Measurements from ENCODE around the gene BAIAP2. TPM values are rescaled to one million over a fixed set of nuclear protein-coding genes. Genes with fewer than 3 reads are reported as not detected.

BAIAP2 gene
- total and polyA plus RNA-seq, 10 of the 15 experiments (the other 5 are each of a cell fraction or from before 2014, with no cell fraction given), result 0.15 to 1.2 (median 0.46) TPM; not detected in 2

DNA sequence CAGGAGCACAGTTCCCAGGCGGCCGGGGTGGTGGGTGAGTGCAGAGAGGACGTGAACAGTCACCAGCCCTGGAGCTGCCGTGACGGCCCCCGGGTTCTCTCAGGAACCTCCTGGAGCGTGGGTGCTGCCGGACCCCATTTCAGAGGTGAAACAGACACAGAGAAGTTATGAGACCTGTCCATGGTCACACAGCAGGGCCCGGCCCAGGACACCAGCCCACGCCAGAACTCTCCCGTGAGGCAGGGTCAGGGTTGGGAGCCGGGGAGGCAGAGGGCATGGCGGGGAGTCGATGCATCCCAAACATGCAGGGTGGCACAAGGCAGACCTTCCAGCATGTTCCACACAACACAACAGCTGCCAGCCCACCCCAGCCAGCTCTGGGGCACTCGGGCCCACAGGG, 126.6 kb downstream of the BAIAP2 start:
- ChIA-PET SMC1A (ENCODE audit: uncharacterized antibody, unreplicated experiment) (no interaction called here), RAD21 (ENCODE audit: unreplicated experiment) (no interaction called here), CTCF (no interaction called here), POLR2A (no interaction called here)
- Histone ChIP-seq H3K9me3 (replicated peaks; ENCODE audit: control insufficient read depth, insufficient read depth, low read length) (no peaks in the 10 kb centered on the region), H3K4me2 (ENCODE audit: control insufficient read depth, insufficient read depth) (no peak overlapping the region), H4K20me1 (ENCODE audit: control insufficient read depth, insufficient read depth) (no peaks in the 10 kb centered on the region), H3K79me2 (ENCODE audit: control insufficient read depth, insufficient read depth, low read length) (no peaks in the 10 kb centered on the region), H3K4me1 (ENCODE audit: control insufficient read depth, insufficient read depth, low read length) (no peaks in the 10 kb centered on the region), H3K27ac (ENCODE audit: control insufficient read depth, insufficient read depth) (no peak overlapping the region), H3K27me3 (replicated peaks in 1 of 2; ENCODE audit: control insufficient read depth in 2 of 2, insufficient read depth in 2 of 2, low read length in 1 of 2) (no peaks in the 10 kb centered on the region; a peak in 2 of 4 replicates), H3K36me3 (ENCODE audit: control insufficient read depth in 2 of 2, insufficient read depth in 2 of 2, low read length in 1 of 2) (no peaks in the 10 kb centered on the region), H3K4me3 (no peak overlapping the region), H2AFZ (ENCODE audit: control insufficient read depth, low read depth, low read length) (no peak overlapping the region), H3K9ac (ENCODE audit: control insufficient read depth, insufficient read depth, low read length) (no peak overlapping the region)
- DNase-seq (ENCODE audit: low read depth, low spot score), result no peak
- FAIRE-seq, result no peak
- in situ Hi-C loops (cut with MboI) (no loop called here), intact Hi-C loops (cut with micrococcal nuclease; ENCODE audit: unreplicated experiment) (no loop called here)
- BruUV-seq (replicated peaks), result no TSS peak
- 40% methylated on average over 15 of the region's 15 CpGs for WGBS (ENCODE audit: insufficient coverage, insufficient replicate concordance, low lambda C conversion rate, missing lambda C conversion rate)
- no peak for ATAC-seq
- TF ChIP-seq, protein P1, sequence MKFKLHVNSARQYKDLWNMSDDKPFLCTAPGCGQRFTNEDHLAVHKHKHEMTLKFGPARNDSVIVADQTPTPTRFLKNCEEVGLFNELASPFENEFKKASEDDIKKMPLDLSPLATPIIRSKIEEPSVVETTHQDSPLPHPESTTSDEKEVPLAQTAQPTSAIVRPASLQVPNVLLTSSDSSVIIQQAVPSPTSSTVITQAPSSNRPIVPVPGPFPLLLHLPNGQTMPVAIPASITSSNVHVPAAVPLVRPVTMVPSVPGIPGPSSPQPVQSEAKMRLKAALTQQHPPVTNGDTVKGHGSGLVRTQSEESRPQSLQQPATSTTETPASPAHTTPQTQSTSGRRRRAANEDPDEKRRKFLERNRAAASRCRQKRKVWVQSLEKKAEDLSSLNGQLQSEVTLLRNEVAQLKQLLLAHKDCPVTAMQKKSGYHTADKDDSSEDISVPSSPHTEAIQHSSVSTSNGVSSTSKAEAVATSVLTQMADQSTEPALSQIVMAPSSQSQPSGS (IDR thresholded peaks at IDR 0.05; ENCODE audit: low read length), result no peak
- TF ChIP-seq, protein P2, sequence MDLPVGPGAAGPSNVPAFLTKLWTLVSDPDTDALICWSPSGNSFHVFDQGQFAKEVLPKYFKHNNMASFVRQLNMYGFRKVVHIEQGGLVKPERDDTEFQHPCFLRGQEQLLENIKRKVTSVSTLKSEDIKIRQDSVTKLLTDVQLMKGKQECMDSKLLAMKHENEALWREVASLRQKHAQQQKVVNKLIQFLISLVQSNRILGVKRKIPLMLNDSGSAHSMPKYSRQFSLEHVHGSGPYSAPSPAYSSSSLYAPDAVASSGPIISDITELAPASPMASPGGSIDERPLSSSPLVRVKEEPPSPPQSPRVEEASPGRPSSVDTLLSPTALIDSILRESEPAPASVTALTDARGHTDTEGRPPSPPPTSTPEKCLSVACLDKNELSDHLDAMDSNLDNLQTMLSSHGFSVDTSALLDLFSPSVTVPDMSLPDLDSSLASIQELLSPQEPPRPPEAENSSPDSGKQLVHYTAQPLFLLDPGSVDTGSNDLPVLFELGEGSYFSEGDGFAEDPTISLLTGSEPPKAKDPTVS (IDR thresholded peaks at IDR 0.05; ENCODE audit: low read depth, low read length), result no peak
- TF ChIP-seq, protein P3, sequence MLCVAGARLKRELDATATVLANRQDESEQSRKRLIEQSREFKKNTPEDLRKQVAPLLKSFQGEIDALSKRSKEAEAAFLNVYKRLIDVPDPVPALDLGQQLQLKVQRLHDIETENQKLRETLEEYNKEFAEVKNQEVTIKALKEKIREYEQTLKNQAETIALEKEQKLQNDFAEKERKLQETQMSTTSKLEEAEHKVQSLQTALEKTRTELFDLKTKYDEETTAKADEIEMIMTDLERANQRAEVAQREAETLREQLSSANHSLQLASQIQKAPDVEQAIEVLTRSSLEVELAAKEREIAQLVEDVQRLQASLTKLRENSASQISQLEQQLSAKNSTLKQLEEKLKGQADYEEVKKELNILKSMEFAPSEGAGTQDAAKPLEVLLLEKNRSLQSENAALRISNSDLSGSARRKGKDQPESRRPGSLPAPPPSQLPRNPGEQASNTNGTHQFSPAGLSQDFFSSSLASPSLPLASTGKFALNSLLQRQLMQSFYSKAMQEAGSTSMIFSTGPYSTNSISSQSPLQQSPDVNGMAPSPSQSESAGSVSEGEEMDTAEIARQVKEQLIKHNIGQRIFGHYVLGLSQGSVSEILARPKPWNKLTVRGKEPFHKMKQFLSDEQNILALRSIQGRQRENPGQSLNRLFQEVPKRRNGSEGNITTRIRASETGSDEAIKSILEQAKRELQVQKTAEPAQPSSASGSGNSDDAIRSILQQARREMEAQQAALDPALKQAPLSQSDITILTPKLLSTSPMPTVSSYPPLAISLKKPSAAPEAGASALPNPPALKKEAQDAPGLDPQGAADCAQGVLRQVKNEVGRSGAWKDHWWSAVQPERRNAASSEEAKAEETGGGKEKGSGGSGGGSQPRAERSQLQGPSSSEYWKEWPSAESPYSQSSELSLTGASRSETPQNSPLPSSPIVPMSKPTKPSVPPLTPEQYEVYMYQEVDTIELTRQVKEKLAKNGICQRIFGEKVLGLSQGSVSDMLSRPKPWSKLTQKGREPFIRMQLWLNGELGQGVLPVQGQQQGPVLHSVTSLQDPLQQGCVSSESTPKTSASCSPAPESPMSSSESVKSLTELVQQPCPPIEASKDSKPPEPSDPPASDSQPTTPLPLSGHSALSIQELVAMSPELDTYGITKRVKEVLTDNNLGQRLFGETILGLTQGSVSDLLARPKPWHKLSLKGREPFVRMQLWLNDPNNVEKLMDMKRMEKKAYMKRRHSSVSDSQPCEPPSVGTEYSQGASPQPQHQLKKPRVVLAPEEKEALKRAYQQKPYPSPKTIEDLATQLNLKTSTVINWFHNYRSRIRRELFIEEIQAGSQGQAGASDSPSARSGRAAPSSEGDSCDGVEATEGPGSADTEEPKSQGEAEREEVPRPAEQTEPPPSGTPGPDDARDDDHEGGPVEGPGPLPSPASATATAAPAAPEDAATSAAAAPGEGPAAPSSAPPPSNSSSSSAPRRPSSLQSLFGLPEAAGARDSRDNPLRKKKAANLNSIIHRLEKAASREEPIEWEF (IDR thresholded peaks at IDR 0.05; ENCODE audit: insufficient replicate concordance, low read depth, low read length), result no peak
- TF ChIP-seq HCFC1 (IDR thresholded peaks at IDR 0.05; ENCODE audit: low read length) (no peak), LARP7 (IDR thresholded peaks at IDR 0.05) (no peak), HDGF (IDR thresholded peaks at IDR 0.05) (no peak), RAD21 (IDR thresholded peaks at IDR 0.05; ENCODE audit: insufficient read depth, low read depth, low read length) (no peak), RFX5 (IDR thresholded peaks at IDR 0.05; ENCODE audit: low read depth, low read length) (no peak), NR2F1 (conservative IDR thresholded peaks at IDR 0.05) (no peak), SMC3 (IDR thresholded peaks at IDR 0.05; ENCODE audit: borderline replicate concordance, low read length) (no peak), CREM (IDR thresholded peaks at IDR 0.05; ENCODE audit: low read depth) (no peak), ZSCAN29 (IDR thresholded peaks at IDR 0.05) (no peak), RBBP5 (conservative IDR thresholded peaks at IDR 0.05) (no peak), POLR2AphosphoS2 (IDR thresholded peaks at IDR 0.05; ENCODE audit: low read depth, low read length) (no peak)
- TF ChIP-seq, protein P4, sequence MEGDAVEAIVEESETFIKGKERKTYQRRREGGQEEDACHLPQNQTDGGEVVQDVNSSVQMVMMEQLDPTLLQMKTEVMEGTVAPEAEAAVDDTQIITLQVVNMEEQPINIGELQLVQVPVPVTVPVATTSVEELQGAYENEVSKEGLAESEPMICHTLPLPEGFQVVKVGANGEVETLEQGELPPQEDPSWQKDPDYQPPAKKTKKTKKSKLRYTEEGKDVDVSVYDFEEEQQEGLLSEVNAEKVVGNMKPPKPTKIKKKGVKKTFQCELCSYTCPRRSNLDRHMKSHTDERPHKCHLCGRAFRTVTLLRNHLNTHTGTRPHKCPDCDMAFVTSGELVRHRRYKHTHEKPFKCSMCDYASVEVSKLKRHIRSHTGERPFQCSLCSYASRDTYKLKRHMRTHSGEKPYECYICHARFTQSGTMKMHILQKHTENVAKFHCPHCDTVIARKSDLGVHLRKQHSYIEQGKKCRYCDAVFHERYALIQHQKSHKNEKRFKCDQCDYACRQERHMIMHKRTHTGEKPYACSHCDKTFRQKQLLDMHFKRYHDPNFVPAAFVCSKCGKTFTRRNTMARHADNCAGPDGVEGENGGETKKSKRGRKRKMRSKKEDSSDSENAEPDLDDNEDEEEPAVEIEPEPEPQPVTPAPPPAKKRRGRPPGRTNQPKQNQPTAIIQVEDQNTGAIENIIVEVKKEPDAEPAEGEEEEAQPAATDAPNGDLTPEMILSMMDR (IDR thresholded peaks at IDR 0.05 in 2 of 3, conservative IDR thresholded peaks at IDR 0.05 in 1 of 3; ENCODE audit: control insufficient read depth in 2 of 3, extremely low read depth in 1 of 3, insufficient read depth in 1 of 3, low read depth in 3 of 3, low read length in 3 of 3), result no peak
- TF ChIP-seq, protein P5, sequence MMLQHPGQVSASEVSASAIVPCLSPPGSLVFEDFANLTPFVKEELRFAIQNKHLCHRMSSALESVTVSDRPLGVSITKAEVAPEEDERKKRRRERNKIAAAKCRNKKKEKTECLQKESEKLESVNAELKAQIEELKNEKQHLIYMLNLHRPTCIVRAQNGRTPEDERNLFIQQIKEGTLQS (IDR thresholded peaks at IDR 0.05; ENCODE audit: borderline replicate concordance, extremely low read depth, low read depth, low read length), result no peak
